ENCODE data around the gene CCDC186.

CCDC186 gene

DNA sequence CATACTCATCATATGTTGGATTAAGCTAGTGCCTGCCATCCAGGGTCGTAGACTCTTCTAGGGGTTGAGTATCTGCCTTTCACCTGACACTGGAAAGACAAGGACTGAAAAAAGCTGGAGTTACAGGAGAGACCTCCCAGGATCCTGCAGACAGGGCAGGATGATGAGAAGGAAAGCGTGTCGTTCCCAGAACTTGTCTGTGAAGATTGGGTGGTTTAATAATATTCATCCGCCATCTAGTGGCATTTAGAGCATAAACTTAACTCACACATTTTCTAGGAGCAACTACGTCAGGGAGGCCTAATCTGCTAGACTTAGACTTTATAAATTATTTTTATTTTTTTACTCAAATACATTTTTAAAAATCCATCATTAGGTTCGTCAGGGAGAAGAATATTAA lies 70.7 kb downstream of the CCDC186 start:
- no peak for DNase-seq

DNA sequence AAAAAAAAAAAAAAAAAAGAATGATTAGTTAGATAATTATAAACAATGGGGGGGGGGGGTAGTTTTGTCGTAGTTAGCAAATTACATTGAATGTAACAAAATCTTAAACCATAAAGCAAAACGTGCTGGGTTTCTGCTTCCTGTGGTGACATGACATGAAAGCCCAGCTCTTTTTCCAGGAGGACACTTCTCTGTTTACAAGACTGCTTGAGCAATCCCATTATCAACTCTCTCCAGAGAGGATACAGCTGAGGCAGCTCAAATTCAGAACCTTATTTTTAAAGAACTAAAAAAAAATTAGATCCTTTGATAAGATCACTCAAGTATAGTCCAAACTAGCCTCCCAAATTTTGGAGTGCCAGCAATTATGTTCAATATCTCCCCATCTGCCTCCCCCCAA lies 71.7 kb downstream of the CCDC186 start:
- no peak for DNase-seq

DNA sequence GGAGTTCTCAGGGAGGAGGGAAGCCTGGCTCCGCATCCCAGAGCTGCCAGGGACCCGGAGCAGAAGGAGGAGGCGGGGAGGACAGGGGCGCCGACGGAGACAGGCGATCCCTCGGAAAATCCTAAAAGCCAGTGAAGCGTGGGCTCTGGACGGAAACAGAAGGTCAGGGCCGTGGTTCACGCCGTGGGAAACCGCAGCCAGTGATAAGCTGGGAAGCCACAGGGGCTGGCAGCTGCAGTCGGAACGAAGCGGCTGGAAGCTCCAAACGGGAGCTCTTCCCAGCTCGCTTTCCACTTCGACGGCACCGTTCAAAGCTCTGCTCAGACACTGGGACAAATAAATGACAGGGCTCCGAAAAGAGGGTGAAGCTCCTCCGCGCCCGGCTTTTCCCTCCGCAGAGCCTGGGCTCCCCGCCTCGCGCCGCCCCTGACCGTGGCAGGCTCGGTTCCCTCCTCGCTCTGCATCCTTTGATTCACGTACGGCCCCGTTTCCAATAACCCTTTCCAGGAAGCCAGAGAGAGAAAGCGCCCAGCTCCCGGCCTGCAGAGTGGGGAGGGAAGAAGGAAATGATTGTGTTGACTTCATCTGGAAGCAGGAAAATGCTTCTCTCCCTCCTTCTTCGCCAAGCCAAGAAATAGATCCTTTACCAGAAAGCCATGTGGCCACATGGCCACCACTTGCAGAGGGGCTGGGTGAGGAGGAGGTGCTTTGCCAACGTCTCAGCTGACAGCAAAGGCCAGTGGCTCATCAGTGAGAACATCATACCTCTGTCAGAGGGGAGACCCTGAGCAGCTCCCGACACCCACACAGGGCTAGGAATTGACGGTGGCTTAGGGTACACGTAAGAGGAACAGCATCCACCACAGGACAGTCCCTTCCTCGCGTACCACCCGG lies 72.9 kb downstream of the CCDC186 start:
- no peak for DNase-seq

DNA sequence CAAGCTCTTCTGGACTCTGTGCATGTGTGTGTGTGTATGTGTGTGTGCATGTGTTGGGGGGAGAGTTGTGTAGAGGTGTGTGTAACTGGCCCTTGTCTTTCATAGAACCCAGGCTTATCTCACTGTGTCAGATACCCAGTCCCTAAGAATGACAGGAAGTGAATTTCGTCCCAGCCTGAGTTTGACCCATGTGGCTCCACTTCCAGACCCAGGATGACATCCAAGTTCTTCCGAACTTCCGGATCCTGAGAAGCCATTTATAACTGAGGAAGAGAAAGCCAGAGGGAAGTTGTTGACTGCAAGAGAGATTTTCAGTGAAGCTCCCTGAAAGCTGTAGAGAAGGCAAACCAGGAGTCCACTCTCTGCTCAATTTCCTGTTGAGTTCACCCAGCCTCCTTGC lies 77.1 kb downstream of the CCDC186 start:
- no peak for DNase-seq

DNA sequence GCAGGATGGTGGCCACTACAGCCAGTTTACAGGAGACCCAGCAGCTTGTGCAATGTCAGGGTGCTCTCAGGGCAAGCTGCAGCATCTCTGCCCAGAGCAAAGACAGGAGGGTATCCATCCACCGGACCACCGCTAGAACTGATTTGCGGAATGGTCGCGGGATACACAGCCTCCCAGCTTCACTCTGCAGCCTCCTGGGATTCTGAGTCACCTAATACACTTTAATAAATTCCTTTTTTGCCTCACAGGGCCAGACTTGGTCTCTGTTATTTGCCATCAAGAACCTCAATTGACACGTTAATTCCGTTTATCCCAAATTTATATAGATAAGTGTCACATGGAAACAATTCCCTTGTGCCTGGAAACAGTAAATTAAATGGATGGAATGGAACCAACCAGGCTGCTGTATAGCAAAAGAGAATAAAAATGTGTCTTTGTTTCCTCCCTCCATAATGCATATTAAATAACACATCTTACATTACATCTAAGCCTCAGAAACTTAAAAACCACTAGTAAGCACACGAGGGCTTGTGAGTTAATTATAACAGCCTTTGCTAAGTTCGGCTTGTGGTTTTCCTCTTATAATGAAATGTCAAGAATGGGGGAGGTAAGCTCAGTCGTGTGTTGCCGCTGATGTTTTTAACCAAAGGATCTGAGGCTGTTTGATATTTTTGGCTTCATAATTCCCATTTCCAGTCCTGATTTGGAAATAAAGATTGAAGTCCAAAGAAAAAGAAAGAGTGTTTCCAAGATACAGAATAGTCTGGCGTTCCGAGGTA lies 78.3 kb downstream of the CCDC186 start:
- DNase-seq: peak; percentile 1

DNA sequence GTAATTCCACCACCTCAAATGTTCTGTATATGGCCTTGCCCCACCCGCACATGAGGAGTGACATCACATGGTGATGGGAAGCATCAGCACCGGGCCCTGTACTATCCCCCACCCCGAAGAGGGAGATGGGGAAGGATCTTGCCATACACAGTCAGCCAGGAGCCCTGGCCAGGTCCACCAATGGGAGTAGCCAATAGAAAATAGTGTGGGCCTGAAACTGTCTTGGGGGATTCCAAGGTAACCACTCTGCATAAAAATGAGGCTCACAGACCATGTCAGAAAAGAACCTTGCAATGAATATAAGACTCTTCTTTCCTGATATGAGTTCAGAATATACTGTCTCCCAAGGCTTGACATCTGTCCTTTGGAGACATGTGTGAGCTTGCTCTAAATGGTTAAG lies 79.2 kb downstream of the CCDC186 start:
- no peak for DNase-seq

DNA sequence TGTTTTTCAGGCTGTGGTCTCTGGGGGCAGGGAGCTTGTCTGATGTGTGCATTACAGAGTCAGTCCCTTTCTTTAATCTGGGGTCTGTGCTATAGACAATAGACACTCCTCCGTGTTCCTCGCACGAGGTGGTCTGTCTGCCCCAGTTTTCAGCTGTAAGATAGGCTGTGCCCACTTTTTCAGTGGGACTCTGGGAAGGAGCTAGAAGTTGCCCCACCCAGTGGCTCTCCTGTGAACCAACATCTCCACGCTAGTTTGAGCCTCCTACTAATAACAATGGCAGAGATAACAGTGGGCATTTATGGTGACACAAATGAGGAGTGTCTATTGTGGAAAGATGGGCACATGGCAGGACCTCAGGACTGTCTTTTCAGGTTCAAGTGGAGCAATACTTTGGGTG lies 86.3 kb downstream of the CCDC186 start:
- DNase-seq: no peak

DNA sequence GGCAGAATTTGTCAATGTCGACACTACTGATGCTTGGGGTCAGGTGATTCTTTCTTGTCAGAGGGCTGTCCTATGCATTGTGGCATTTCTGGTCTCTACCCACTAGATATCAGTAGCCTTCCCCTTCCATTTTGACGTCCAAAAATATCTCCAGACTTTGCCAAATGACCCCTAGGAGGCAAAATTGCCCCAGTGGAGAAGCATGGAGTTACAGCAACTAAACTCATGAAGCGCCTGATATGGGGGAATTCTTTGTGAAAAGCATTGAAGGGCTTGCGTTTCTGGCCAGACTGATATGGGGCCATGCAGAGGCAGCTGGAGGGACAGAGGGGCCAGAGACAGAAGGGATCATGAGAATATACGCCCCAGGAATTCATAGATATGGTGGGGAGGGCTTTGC lies 86.7 kb downstream of the CCDC186 start:
- no peak for DNase-seq

DNA sequence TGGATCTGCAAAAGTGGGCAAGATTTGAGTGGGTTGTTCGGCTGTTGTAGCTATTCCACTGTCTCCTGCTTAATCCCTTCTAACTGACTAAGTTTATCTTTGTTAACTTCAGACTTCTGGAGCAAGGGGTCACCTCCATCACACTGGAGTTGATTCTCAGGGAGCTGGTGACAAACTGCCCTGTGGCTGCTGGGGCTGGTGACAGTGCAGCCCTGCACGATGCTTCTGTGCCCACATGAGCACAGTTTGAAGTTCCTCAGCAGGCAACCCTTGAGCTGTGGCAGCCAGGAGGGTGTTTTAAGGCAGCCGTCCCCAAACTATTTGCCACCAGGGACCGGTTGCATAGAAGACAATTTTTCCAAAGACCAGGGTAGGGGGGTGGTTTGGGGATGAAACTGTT lies 89.8 kb downstream of the CCDC186 start:
- DNase-seq: no peak

DNA sequence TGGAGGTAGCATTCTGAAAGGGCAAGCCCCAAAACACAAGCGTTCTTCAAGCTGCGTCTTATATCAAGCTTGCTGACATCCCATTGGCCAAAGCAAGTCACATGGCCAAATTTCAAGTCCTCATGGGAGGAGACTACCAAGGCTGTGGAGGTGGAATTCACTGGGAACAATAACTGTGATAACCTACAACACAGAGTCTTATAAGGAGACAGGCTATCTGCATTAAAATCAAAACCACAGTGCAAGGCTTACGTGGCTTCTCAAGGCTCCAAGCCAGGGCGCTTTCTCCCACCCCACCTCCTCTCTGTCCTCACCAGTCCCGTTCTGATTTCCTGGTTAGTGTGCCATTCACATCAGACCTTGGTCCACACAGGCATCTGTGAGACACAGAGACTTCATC lies 91.0 kb downstream of the CCDC186 start:
- DNase-seq: no peak

DNA sequence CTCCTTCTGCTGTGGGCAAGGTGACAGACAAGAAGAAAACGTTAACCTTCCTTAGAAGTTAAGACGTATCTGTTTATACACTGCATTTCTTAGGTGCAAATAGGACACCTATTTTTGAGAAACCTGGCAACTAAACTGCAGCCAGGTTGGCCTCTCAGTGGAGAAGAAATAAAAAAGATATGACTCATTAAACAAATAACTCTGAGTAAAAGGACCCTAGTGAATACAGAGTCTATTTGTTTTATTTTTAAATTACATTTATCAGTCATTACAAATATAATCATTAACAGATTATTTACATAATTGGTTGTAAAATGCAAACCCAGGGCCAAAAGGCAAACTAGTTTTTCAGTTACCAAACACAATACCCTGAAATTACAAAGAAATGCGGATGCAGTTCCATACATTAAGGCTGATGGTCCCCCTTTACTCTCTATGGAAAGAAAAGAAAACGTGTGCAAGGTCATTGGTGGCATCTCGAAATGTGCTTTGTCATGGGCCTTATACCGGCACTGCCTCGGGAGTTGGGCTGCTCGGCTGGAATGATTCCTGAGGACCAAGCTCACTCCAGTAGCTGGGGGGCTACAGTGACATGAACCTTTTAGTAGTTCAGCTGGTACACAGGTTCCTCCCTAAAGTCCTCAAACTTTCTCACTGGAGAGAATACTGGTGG lies 92.0 kb downstream of the CCDC186 start:
- DNase-seq: no peak

DNA sequence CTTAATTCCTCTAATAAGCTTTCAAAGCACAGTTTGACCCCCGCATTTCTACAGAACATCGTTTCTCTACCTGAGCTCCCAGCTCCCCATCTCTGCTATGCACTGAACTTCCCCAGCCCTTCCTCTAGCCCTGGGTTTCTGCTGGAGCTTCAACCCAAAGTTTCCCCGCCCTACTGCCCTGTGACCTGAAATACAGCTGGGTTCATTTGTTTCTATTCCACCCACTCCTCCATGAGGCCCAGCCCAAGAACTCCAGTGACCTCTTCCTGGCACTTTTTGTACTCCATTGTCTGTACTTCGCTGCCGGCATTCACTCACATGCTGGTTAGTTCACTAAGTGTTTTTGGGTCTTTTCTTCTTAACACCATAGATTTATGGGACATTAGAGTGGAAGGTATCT lies 94.6 kb downstream of the CCDC186 start:
- DNase-seq: no peak

DNA sequence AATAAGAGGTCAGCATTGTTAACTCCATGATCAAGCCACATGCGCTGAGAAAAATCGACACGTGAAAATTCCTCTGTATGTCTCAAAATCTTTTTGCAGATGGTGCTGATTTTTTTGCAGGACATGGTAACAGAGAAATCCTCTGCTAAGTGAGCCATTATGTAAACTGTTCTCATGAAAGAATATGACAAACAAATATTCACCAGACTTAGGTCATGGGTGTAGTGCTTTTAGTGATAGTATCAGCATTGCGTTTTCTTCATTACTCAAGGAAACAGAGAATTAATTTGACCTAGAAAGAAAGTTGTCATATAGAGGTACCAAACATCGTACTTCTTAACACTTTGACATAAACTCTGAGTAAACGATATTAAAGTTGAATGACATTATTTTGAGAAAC lies 95.7 kb downstream of the CCDC186 start:
- no peak for DNase-seq

DNA sequence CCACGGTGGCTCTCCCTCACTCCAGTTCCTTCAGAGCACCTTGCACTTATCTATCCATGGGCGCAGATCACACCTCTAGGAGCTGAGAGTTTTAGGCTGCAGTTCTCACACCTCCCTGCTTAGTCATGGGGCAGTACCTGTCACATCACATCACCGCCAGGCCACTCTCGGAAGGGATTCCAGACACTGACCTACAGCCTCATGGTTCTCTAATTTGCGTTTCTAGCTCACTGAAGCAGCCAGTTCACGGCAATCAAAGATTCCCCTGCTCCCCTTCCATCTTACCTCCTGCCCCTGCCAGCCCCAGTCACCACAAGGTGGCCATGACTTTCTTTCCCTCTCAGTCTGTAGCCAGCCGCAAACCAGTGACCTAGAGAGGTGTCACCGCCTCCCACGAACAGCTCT lies 96.2 kb downstream of the CCDC186 start:
- DNase-seq: no peak

DNA sequence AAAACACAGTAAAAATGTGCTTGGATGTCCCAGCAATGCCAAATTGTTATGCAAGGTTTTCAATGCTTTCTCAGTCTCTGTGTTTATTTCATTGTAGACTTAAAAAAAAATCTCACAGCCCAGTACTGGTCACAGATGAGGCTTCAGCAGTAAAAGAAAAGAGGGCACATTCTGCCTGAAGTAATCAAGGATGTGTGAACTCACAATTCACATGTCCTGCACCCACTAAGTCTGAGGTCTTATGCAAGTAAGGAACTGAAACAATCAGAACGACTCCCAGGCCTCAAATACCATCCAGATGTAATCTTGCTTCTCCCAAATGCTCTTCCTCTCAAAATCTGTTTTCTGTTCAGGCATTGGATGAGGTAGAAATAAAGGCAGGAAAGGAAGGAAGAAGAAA lies 96.7 kb downstream of the CCDC186 start:
- no peak for DNase-seq

DNA sequence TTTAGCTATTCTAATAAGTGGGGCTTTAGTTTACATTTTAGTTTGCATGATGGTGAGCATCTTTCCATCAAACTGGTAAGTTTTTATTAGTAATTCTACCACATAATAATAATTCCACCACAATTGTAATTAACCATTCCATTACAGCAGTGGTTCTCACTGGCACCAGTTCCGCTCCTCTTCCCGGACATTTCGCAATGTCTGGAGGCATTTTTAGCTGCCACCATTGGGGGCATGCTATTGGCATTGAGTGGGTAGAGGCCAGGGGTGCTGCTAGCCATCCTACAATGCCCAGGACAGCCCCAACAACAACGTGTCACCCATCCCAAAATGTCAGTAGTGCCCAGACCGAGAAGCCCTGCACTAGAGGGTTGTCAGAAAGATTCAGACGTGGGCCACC lies 98.9 kb downstream of the CCDC186 start:
- DNase-seq: no peak

DNA sequence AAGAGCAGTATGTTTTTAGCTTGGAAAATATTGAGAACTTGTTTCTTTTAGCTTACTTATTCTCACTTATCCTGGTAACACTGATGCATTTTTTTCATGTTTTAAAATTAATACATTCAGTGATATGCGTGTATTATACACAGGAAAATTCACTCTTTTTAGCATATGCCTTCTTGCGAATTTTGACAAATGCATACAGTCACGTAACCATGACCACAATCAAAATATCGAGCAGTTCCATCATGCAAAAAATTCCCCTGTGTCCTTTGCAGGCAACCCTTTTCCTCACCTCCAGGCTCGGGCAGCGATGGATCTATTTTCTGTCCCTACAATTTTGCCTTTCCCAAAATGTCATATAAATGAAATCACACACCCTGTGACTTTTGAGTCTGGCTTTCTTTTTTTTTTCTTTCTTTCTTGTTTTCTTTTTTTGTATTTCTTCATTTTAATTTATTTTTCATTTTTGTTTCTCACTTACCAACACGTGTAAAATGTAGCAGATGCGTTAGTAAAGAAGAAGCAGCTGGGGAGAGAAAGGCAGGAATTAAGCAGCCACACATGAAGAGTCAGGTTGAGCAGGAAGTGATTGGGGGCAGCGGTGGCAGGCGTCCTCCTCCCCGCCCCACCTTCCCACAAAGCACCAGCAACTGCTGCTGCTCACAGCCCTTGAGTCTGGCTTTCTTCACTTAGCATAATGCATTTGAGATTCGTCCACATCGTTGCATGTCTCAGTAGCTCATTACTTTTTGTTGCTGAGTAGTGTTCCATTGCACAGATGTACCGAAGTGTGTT lies 100.4 kb downstream of the CCDC186 start:
- no peak for DNase-seq

DNA sequence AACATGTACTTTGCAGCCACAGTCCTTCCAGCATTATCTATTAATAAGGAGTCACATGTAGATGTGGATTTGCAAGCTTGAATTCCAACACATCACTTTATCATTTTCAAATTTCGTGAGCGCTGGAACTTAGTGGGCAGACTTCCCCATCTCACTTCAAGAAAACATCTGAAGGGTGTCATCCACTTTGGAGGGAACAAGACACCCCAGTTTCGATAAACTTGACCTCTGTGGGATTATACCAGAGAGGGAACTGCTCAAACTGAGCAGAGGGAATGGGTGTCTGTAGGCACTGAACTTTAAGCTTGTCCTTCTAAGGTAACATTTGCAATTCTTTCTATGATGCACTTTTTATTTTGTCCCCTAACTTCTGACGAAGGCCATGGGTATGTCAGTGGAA lies 102.8 kb downstream of the CCDC186 start:
- no peak for DNase-seq
